H1 (cell line): ENCODE results near the gene CEP152.

ENCODE experiments used
- EP300 ChIP-seq, 2 experiments: IDR thresholded peaks; 1 replicate in 1 of 2; 2 replicates in 1 of 2; pipeline ENCODE4 v1.6.1; 2011 to 2012; ENCODE audit warnings: low read depth in 2 of 2, low read length in 2 of 2, mild to moderate bottlenecking in 2 of 2, borderline replicate concordance in 1 of 2, inconsistent platforms in 1 of 2, moderate library complexity in 1 of 2
- KDM5A ChIP-seq: fragments of 200-600 bp; IDR thresholded peaks from 2 replicates; pipeline ENCODE4 v1.7.1; 2012; ENCODE audit warnings: mild to moderate bottlenecking, low read length, inconsistent platforms, mixed read lengths
- POU5F1 ChIP-seq: IDR thresholded peaks from 2 replicates; pipeline ENCODE4 v1.6.1; 2011; ENCODE audit warnings: low read depth, mild to moderate bottlenecking, low read length, moderate library complexity
- TF ChIP-seq, protein P1 (sequence below), 3 experiments: IDR thresholded peaks; 1 replicate in 2 of 3; 2 replicates in 1 of 3; pipeline versions ENCODE4 v1.5.1 to v1.6.1; 2011; ENCODE audit warnings: low read length in 3 of 3, mild to moderate bottlenecking in 3 of 3, inconsistent platforms in 2 of 3, low read depth in 1 of 3, moderate library complexity in 1 of 3; ENCODE audit not compliant: insufficient read depth in 1 of 3; ENCODE audit errors: control extremely low read depth in 1 of 3
- TF ChIP-seq, protein P2 (sequence below): IDR thresholded peaks from 2 replicates; pipeline ENCODE4 v1.6.1; 2012; ENCODE audit warnings: inconsistent platforms

DNA sequence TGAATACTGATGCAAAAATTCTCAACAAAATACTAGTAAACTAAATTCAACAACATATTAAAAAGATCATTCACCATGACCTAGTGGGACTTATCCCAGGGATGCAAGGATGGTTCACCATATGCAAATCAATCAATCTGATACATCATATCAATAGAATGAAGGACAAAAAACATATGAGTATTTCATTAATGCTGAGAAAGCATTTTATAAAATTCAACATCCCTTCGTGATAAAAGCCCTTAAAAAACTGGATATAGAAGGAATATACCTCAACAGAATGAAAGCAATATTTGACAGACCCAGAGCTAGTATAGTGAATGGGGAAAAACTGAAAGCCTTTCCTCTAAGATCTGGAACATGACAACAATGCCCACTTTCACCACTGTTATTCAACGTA lies 122.4 kb downstream of the CEP152 start:
- TF ChIP-seq EP300 (IDR thresholded peaks at IDR 0.05; ENCODE audit: borderline replicate concordance in 1 of 2, low read depth in 2 of 2, low read length in 2 of 2) (no peak), KDM5A (no peak), POU5F1 (no peak)
- TF ChIP-seq, protein P1, sequence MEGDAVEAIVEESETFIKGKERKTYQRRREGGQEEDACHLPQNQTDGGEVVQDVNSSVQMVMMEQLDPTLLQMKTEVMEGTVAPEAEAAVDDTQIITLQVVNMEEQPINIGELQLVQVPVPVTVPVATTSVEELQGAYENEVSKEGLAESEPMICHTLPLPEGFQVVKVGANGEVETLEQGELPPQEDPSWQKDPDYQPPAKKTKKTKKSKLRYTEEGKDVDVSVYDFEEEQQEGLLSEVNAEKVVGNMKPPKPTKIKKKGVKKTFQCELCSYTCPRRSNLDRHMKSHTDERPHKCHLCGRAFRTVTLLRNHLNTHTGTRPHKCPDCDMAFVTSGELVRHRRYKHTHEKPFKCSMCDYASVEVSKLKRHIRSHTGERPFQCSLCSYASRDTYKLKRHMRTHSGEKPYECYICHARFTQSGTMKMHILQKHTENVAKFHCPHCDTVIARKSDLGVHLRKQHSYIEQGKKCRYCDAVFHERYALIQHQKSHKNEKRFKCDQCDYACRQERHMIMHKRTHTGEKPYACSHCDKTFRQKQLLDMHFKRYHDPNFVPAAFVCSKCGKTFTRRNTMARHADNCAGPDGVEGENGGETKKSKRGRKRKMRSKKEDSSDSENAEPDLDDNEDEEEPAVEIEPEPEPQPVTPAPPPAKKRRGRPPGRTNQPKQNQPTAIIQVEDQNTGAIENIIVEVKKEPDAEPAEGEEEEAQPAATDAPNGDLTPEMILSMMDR (IDR thresholded peaks at IDR 0.05; ENCODE audit: control extremely low read depth in 1 of 3, insufficient read depth in 1 of 3, low read depth in 1 of 3, low read length in 3 of 3) = no peak
- TF ChIP-seq, protein P2, sequence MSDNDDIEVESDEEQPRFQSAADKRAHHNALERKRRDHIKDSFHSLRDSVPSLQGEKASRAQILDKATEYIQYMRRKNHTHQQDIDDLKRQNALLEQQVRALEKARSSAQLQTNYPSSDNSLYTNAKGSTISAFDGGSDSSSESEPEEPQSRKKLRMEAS = no peak
